Keratinocyte (primary cell): ENCODE measurements around the gene PID1.

Experiments
- CTCF ChIP-seq, 3 experiments: IDR thresholded peaks in 1 of 3; conservative IDR thresholded peaks in 1 of 3; optimal IDR thresholded peaks in 1 of 3; 2 replicates in 2 of 3; 3 replicates in 1 of 3; pipeline versions ENCODE3 to v1.5.1; 2011; ENCODE audit warnings: low read length in 3 of 3, mild to moderate bottlenecking in 3 of 3, moderate library complexity in 2 of 3, control low read depth in 1 of 3, inconsistent platforms in 1 of 3; ENCODE audit not compliant: insufficient read depth in 2 of 3; ENCODE audit errors: extremely low read depth in 1 of 3
- EZH2 ChIP-seq: IDR thresholded peaks from one replicate; pipeline ENCODE4 v1.6.1; 2012; ENCODE audit warnings: inconsistent platforms, mild to moderate bottlenecking, low read length, moderate library complexity

- TF ChIP-seq CTCF (optimal IDR thresholded peaks at IDR 0.05 in 1 of 3, IDR thresholded peaks at IDR 0.05 in 1 of 3, conservative IDR thresholded peaks at IDR 0.05 in 1 of 3; ENCODE audit: extremely low read depth in 1 of 3, insufficient read depth in 2 of 3, low read length in 3 of 3) = no peak
- TF ChIP-seq EZH2 = no peak
Measured at GRCh38 chr2:229240984-229241491, 30.0 kb downstream of the PID1 start.
